K562 (cell line): ENCODE results near the gene ABCC11.

ENCODE experiments used
- HDAC2 ChIP-seq: fragments of 450-650 bp; IDR thresholded peaks from 2 replicates; pipeline ENCODE4 v1.6.1; 2016; ENCODE audit warnings: mild to moderate bottlenecking
- RAD51 ChIP-seq: fragments of 450-650 bp; IDR thresholded peaks from 2 replicates; pipeline ENCODE4 v1.7.1; 2016; ENCODE audit warnings: low read depth, mild to moderate bottlenecking, borderline replicate concordance
- TAF15 ChIP-seq: fragments of 200-400 bp; formaldehyde crosslinking; IDR thresholded peaks from 2 replicates; pipeline ENCODE4 v1.6.1; 2017; ENCODE audit warnings: mild to moderate bottlenecking, low read depth, low read length, moderate library complexity
- ZC3H8 ChIP-seq: fragments of 450-650 bp; IDR thresholded peaks from 2 replicates; pipeline ENCODE4 v1.6.1; 2017
- ZSCAN29 ChIP-seq: fragments of 450-650 bp; IDR thresholded peaks from 2 replicates; pipeline ENCODE4 v1.6.1; 2017

GRCh38 chr16:48215738-48216137 is 31.6 kb downstream of the ABCC11 start:
- no peak for TF ChIP-seq HDAC2
- TF ChIP-seq TAF15: no peak
- no peak for TF ChIP-seq ZSCAN29
- TF ChIP-seq RAD51: no peak
- TF ChIP-seq ZC3H8: no peak
